Lung (tissue), 12 donors: Measurements from ENCODE around the gene DMBT1. TPM values are rescaled to one million over a fixed set of nuclear protein-coding genes. Genes with fewer than 3 reads are reported as not detected.

ENCODE experiments used
- ATAC-seq: fragments of 200-7000 bp; cut with Tn5 transposase; one replicate; pipeline ENCODE4 v1.9.1; 2020; ENCODE audit warnings: moderate number of reproducible peaks; ENCODE audit not compliant: insufficient read depth, low FRiP score
- DNase-seq, 3 donors: peaks; one replicate each; pipeline ENCODE4 v3.0.0-alpha.2; 2013 to 2017
- H3K27ac ChIP-seq, 2 donors: one replicate each; pipeline ENCODE4 v1.5.1; 2013; ENCODE audit warnings: mild to moderate bottlenecking in 2 of 2, moderate library complexity in 2 of 2, control low read depth in 1 of 2, inconsistent platforms in 1 of 2, low read depth in 1 of 2, low read length in 1 of 2
- H3K27me3 ChIP-seq, 3 donors: one replicate each; pipeline ENCODE4 v1.5.1; 2013; ENCODE audit warnings: low read length in 2 of 3; ENCODE audit not compliant: control insufficient read depth in 3 of 3, insufficient read depth in 3 of 3
- H3K36me3 ChIP-seq, 4 donors: one replicate each; pipeline ENCODE4 v1.5.1; 2013; ENCODE audit warnings: low read length in 4 of 4, mild to moderate bottlenecking in 1 of 4, moderate library complexity in 1 of 4; ENCODE audit not compliant: control insufficient read depth in 4 of 4, insufficient read depth in 4 of 4
- H3K4me1 ChIP-seq, 5 donors: one replicate each; pipeline ENCODE4 v1.5.1; 2013; ENCODE audit warnings: low read length in 5 of 5, mild to moderate bottlenecking in 2 of 5, moderate library complexity in 1 of 5; ENCODE audit not compliant: control insufficient read depth in 5 of 5, insufficient read depth in 5 of 5
- H3K4me3 ChIP-seq: one replicate; pipeline ENCODE4 v1.5.1; 2013; ENCODE audit warnings: mild to moderate bottlenecking, control low read depth, moderate library complexity
- H3K9ac ChIP-seq, 2 donors: one replicate each; pipeline ENCODE4 v1.5.1; 2013; ENCODE audit warnings: low read length in 2 of 2, control low read depth in 1 of 2; ENCODE audit not compliant: insufficient read depth in 1 of 2
- H3K9me3 ChIP-seq, 4 donors: one replicate each; pipeline ENCODE4 v1.5.1; 2013; ENCODE audit warnings: low read length in 3 of 4, mild to moderate bottlenecking in 1 of 4, moderate library complexity in 1 of 4; ENCODE audit not compliant: control insufficient read depth in 4 of 4, insufficient read depth in 3 of 4
- WGBS, 2 donors: extraction: QIAGEN DNeasy Blood & Tissue Kit; methylation state at CpG; one replicate each; pipeline ENCODE4 v1.1.7; 2013; 5-methylcytosine and 5-hydroxymethylcytosine counted together
- polyA plus RNA-seq, 2 donors: library from polyadenylated mRNA; stranded (reverse); fragments of 200-250 nt; gene quantifications; one replicate each; pipeline ENCODE4 v1.2.1, GENCODE V29; 2013
- total RNA-seq, 2 donors: library from RNA; depleted of rRNA in 1 of 2; stranded (reverse); fragments of >200 nt in 1 of 2; gene quantifications; one replicate each; pipeline ENCODE4 v1.2.1, GENCODE V29; 2014 to 2021
- TF ChIP-seq, protein P1 (sequence below): IDR thresholded peaks from 2 replicates; pipeline ENCODE4 v1.5.1; 2012; ENCODE audit warnings: mild to moderate bottlenecking; ENCODE audit errors: control extremely low read depth, extremely low read depth
- donor health status: control.
- donor health status: control.
- donor health status: Bipolar disorder and iron deficiency.
- donor health status: healthy.
- donor health status: DM: yes; HTN: yes; CAD: no.

DMBT1 gene
- total and polyA plus RNA-seq, 4 donors = 21.1 to 337 (median 111) TPM

DNA sequence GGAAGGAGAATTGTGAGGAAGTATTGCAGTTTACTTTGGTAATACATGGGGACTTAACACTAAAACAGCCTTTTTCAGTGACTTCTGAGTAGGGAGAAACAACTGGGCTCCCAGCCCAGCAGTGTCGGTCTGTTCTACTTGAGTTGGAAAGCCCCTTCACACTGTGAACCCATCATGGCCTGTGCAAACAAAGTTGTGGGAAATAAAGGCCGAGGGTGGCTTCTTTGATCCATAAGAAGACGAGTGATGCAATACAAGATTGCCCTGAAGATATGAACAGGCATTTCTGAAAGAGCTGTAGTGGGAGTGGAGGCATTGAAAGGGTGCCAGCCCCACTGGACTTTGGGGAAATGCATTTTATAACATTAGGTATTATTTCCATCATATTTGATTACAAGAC lies 110.8 kb downstream of the DMBT1 start:
- no peaks in the 10 kb centered on the region for H3K4me1 ChIP-seq
- 50 to 66% methylated on average over 3 of the region's 3 CpGs for WGBS, 2 donors
- no peak overlapping the region for H3K4me3 ChIP-seq
- DNase-seq = peak in 1 of 3 donors; percentile 15
- no peak overlapping the region for H3K27ac ChIP-seq
- TF ChIP-seq, protein P1, sequence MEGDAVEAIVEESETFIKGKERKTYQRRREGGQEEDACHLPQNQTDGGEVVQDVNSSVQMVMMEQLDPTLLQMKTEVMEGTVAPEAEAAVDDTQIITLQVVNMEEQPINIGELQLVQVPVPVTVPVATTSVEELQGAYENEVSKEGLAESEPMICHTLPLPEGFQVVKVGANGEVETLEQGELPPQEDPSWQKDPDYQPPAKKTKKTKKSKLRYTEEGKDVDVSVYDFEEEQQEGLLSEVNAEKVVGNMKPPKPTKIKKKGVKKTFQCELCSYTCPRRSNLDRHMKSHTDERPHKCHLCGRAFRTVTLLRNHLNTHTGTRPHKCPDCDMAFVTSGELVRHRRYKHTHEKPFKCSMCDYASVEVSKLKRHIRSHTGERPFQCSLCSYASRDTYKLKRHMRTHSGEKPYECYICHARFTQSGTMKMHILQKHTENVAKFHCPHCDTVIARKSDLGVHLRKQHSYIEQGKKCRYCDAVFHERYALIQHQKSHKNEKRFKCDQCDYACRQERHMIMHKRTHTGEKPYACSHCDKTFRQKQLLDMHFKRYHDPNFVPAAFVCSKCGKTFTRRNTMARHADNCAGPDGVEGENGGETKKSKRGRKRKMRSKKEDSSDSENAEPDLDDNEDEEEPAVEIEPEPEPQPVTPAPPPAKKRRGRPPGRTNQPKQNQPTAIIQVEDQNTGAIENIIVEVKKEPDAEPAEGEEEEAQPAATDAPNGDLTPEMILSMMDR = no peak
- no peak overlapping the region for H3K9ac ChIP-seq
- peaks cover 0 to 5% (median 0%) of the 10 kb centered on the region in 3 donors for H3K27me3 ChIP-seq
- H3K36me3 ChIP-seq = no peaks in the 10 kb centered on the region
- ATAC-seq = no peak
- peaks cover 0 to 2% (median 0%) of the 10 kb centered on the region in 4 donors for H3K9me3 ChIP-seq

DNA sequence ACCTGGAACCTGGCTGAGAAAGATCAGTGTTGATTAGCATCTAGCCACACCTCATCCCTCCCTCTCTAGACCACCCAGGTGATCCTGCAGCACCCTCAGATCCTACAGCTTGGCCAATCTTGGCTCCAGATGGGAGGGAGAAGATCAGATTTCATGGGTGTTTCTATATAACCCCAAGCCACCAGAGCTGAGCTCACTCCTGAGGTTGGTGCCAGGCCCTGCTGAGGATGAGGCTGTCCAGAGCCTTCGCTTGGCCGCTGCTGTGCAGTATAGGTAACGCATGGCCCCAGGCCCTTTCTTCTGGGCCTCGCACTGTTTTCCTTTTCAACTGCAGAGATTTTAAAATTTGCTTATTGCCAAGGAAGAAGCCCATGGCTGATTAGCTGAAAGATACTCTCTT lies 112.1 kb downstream of the DMBT1 start:
- no peaks in the 10 kb centered on the region for H3K36me3 ChIP-seq
- TF ChIP-seq, protein P1 = no peak
- no peak overlapping the region for H3K4me3 ChIP-seq
- no peak overlapping the region for H3K27ac ChIP-seq
- peaks cover 0 to 2% (median 0%) of the 10 kb centered on the region in 4 donors for H3K9me3 ChIP-seq
- 92 to 96% methylated on average over 4 of the region's 4 CpGs for WGBS, 2 donors
- peaks cover 0 to 5% (median 0%) of the 10 kb centered on the region in 3 donors for H3K27me3 ChIP-seq
- H3K9ac ChIP-seq = no peak overlapping the region
- ATAC-seq (no peak), DNase-seq (no peak)
- no peaks in the 10 kb centered on the region for H3K4me1 ChIP-seq

DNA sequence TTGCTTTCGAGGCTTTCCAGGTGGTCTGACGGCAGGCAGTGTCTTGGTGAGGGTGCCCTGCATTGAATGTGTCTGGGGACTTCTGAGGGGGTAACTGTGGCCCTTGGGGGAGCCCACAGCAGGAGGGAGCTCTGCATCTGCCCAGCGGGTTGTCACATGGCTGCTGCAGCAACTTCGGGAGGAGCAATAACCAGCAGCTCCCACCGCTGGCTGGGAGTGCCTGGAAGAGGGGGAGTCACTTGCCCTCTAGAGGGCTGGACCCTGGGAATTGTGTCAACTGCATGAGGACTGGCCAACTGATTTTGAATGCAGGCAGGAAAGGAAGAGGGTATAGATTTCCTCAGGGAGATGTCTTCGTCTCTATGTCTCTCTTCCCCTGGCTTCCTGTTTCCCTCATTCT lies 112.7 kb downstream of the DMBT1 start:
- Histone ChIP-seq H3K27me3 (peaks cover 0 to 5% (median 0%) of the 10 kb centered on the region in 3 donors), H3K9me3 (peaks cover 0 to 2% (median 0%) of the 10 kb centered on the region in 4 donors), H3K36me3 (no peaks in the 10 kb centered on the region), H3K27ac (no peak overlapping the region), H3K4me1 (no peaks in the 10 kb centered on the region), H3K4me3 (no peak overlapping the region), H3K9ac (no peak overlapping the region)
- TF ChIP-seq, protein P1 = no peak
- DNase-seq = no peak
- ATAC-seq = no peak
- 51 to 63% methylated on average over 6 of the region's 6 CpGs for WGBS, 2 donors

DNA sequence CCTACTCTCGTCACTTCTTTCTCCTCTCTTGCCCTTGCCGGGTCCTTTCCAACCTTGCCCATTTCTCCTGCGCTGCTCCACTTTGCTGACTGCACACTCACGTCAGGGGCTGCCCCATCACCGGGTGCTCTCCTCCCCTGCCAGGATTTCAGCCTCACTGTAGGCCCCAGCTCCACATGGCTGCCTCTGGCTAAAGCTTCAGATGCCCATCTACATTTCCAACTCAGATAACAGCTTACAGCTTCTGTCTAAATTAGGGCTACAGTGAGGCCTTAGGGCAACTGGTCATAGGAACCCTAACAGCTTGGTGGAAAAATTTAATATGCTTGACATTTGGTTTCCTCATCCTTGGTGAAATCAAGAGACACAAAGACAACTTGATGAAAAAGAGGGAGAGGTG lies 113.2 kb downstream of the DMBT1 start:
- H3K27ac ChIP-seq = no peak overlapping the region
- H3K36me3 ChIP-seq = no peaks in the 10 kb centered on the region
- TF ChIP-seq, protein P1 = no peak

More for the DNA sequence above, 113.2 kb downstream of the DMBT1 start:
- ATAC-seq (no peak), DNase-seq (no peak)
- 78 to 79% methylated on average over 5 of the region's 5 CpGs for WGBS, 2 donors
- no peaks in the 10 kb centered on the region for H3K4me1 ChIP-seq
- H3K9ac ChIP-seq = no peak overlapping the region
- H3K9me3 ChIP-seq = peaks cover 0 to 4% (median 0%) of the 10 kb centered on the region in 4 donors
- H3K4me3 ChIP-seq = no peak overlapping the region
- H3K27me3 ChIP-seq = peaks cover 0 to 5% (median 0%) of the 10 kb centered on the region in 3 donors
